Activated CD8-positive, alpha-beta memory T cell treated with anti-CD3 and anti-CD28 coated beads for 1 hour (primary cell): ENCODE data around the gene UBE2L6.

Source experiments
- DNase-seq, 2 donors: peaks; one replicate each; pipeline ENCODE4 v3.0.0-alpha.2; 2020; ENCODE audit warnings: low read depth in 1 of 2; ENCODE audit errors: extremely low read depth in 1 of 2

The UBE2L6 gene

DNA sequence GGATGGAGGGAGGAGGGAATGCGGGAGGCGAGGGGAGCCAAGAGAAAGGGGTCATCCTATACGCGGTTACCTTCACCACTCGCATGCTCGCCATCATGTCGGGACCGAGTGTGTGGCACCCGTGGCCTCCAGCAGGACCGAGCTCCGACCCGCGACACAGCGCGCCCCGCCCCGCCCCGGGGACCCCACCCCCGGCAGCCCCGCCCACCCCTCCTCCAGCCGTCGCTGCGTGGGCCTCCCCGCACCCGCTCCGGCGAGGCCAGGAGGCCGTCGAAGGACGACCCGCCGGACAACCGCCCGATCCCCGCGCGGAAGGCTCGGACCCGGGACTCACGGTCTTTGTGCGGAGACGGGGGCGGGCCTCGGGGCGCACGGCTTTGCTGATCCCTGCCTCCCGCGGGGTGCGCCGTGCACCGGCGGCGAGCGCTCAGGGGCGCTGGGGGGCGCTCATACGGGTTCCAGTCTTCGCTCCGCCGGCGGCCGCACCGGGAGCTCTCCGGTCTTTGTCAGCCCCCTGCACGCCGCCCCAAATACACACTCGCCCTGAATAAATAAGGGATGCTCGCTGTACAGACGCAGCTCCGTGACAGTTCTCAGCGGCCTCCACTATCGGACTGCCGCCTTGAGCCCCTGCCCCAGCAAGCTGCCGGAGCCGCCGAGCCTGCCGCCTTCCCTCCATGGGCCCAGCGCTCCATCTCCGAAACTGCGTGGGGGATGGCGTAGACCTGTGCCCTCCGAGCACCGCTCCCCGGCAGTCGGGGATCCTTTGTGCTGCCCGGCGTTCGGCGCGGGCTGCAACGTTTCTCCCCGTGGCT lies at the start of gene UBE2L6:
TSS of gene UBE2L6 (minus strand) at position 158 of the 815 bp plus-strand sequence. CDS start at position 97, 61 bp downstream.
- peak; percentile 46 to 74 for DNase-seq

DNA sequence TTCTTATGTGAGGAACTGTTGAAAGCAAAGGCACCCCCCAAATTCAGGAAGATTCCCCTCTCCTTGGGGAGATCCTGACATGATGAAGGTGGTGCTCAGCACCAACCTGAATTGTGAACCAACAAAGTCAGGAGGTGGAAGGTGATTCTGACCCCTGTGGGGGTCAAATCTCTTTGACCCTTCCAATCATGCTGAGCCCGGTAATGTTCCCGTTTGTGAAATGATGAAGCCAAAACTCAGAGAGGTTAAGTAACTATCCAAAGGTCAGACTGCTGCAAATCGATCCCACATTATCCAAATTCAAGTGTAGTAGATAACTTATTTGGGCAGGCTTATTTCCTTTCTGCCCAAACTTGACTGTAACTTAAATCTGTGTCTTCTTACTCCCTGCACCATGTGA lies 49.1 kb upstream of the UBE2L6 start:
- no peak for DNase-seq

- DNase-seq = no peak
Observed at GRCh38 chr11:57615308-57615707, 47.8 kb upstream of the UBE2L6 start.

GRCh38 chr11:57614234-57614772 lies 46.8 kb upstream of the UBE2L6 start:
- DNase-seq = no peak

GRCh38 chr11:57610170-57610569 lies 42.7 kb upstream of the UBE2L6 start:
- DNase-seq = no peak

DNA sequence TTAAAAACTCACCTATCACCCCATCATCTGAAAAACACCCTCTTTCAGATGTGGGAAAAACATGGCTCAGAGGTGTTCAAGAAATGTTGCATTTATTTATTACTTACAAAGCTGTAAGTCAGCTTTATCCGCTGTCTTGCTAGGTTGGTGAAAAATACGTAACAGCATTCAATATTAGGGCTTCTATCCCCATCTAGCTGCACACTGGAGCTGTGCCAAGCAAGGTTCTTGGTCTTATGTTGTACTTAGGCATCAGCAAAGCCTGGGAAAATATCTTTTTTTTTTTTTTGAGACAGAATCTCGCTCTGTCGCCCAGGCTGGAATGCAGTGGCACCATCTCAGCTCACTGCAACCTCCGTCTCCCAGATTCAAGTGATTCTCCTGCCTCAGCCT lies 37.6 kb upstream of the UBE2L6 start:
- DNase-seq = no peak

GRCh38 chr11:57604296-57605027 lies 37.0 kb upstream of the UBE2L6 start:
- DNase-seq = no peak

GRCh38 chr11:57601297-57601696 lies 33.8 kb upstream of the UBE2L6 start:
- no peak for DNase-seq

- no peak for DNase-seq
Observed at GRCh38 chr11:57599381-57599780, 31.9 kb upstream of the UBE2L6 start.

GRCh38 chr11:57598831-57599155 lies 31.3 kb upstream of the UBE2L6 start:
- DNase-seq = no peak

GRCh38 chr11:57597916-57598830 lies 30.7 kb upstream of the UBE2L6 start:
- DNase-seq = no peak

GRCh38 chr11:57597461-57597915 lies 30.0 kb upstream of the UBE2L6 start, which contains the start of gene SERPING1:
TSS of gene SERPING1 (plus strand) at chr11:57597685. CDS start at chr11:57598271, 586 bp downstream.
- DNase-seq = no peak

- no peak for DNase-seq
Observed at GRCh38 chr11:57596266-57596885, 28.9 kb upstream of the UBE2L6 start.

- no peak for DNase-seq
Observed at GRCh38 chr11:57588046-57588710, 20.7 kb upstream of the UBE2L6 start.

DNA sequence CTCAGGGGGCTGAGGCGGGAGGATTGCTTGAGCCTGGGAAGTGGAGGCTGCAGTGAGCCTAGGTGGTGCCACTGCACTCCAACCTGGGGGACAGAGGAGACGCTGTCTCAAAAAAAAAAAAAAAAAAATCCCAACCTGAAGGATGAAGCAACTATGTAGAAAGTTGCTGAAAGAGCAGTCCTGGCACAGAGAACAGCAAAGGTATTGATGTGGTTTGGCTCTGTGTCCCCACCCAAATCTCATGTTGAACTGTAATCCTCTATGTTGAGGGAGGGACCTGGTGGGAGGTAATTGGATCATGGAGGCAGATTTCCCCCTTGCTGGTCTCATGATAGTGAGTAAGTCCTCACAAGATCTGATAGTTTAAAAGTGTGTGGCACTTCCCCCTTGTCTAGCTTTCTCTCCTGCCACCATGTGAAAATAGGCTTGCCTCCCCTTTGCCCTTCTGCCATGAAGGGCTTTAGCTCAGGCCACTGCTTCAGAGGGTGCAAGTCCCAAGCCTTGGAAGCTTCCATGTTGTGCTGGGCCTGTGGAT lies 19.3 kb upstream of the UBE2L6 start:
- no peak for DNase-seq

DNA sequence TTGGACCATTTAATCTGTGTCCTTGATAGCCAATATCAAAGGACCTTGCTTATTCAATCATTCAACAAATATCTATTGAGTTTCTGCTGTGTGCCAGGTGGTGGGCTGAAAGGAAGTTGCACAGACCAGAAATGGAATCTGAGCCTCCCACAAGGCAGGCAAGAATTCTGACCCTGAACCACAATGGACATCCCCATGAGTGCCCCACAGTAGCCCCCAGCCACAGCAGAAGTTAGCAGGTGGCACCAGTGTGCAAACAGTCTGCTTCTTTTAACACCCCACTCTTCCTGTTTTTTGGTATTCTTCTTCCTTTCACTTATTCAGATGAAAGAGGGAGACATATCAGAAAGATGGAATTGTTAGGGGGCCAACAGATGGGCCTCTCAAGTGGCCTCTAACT lies 17.8 kb upstream of the UBE2L6 start:
- DNase-seq = no peak

DNA sequence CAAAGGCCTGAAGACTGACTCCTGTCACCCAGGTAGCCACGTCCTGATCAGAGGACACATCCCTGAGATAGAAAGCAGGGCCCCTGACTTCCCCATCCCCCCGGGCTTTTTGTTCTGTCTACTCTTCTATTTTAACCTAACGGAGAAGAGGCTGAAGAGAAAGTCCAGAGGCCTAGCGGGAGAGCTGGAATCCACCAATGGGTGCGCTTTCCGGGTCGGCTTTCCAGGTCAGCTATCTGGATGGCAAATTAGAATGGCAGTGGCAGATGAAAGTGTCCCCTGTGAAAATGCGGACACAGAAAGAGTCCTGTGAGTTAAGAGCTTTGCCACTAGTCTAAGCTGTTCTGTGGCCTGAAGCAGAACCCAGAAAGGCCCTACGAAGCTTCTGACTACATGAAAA lies 16.9 kb upstream of the UBE2L6 start:
- no peak for DNase-seq

DNA sequence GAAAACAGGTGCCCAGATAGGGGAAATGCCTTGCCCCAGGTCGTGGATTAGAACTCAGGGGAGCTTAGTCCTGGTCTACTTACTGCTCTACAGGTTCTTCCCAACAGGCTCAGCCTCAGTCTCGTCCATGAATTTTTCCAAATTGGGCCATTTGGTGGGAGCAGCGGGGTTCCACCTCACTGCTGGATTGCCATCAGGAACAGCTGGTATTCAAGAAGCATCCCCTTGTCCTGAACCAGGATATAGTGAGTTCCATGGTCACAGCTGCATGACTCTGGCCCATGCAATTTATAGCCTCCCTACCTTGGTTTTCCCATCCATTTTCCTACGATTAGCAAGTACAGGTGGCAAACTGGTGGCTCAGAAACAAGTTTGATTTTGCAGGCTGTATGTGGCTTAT lies 6.6 kb upstream of the UBE2L6 start:
- DNase-seq = no peak

DNA sequence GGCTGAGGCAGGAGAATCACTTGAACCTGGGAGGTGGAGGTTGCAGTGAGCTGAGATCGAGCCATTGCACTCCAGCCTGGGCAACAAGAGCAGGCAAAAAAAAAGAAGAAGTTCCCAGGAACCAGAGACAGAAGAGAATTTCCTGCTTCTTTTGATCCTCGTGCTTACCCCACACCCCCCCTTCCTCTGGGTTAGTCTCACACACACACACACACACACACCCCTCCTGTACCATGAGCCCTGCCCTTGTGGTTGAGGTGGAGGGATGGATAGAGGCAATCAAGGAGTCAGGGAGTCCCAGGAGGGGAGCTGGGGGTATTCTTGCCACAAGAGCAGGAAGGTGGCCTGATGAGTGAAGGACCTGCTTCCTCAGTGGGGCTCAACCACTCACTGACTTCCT lies 4.1 kb upstream of the UBE2L6 start:
- no peak for DNase-seq
